Naive thymus-derived CD8-positive, alpha-beta T cell (primary cell): Measurements from ENCODE around the gene HMCES. TPM values are rescaled to one million over a fixed set of nuclear protein-coding genes. Genes with fewer than 3 reads are reported as not detected.
A peak's percentile ranks its signal among the peaks of the same experiment; 100 is the strongest.

Source experiments
- ATAC-seq, 2 donors: fragments of 150-1000 bp; cut with Tn5 transposase in 1 of 2; sonication (Bioruptor Pico), chemical (Tn5 transposase) in 1 of 2; 1 replicate in 1 of 2; 2 replicates in 1 of 2; pipeline ENCODE4 v1.10.0; 2021; ENCODE audit warnings: mild to moderate bottlenecking in 2 of 2, moderate library complexity in 2 of 2
- POLR2A ChIA-PET: fragments of 350-600 bp; sonication (Branson Sonifier 250); formaldehyde crosslinking; loops from one replicate; lab custom pipeline; 2021; ENCODE audit warnings: antibody characterized with exemption; lab: Charles Lee
- DNase-seq, 10 donors: peaks; one replicate each; pipeline versions ENCODE4 v3.0.0 to v3.0.0-alpha.2; 2020 to 2022
- H3K27ac Mint-ChIP-seq, 10 donors: one replicate each; pipeline ENCODE4 v1.8.0; 2020 to 2022; ENCODE audit warnings: mild to moderate bottlenecking in 10 of 10, mixed read lengths in 10 of 10, moderate library complexity in 4 of 10, inconsistent platforms in 1 of 10
- H3K27me3 Mint-ChIP-seq, 5 donors: one replicate each; pipeline ENCODE4 v1.8.0; 2021 to 2022; ENCODE audit warnings: mixed read lengths in 5 of 5
- H3K36me3 Mint-ChIP-seq, 3 donors: one replicate each; pipeline ENCODE4 v1.8.0; 2020 to 2022; ENCODE audit warnings: mixed read lengths in 3 of 3, mild to moderate bottlenecking in 2 of 3, inconsistent platforms in 1 of 3
- H3K4me1 Mint-ChIP-seq, 4 donors: one replicate each; pipeline ENCODE4 v1.8.0; 2021 to 2022; ENCODE audit warnings: mixed read lengths in 4 of 4
- H3K4me3 Mint-ChIP-seq, 10 donors: one replicate each; pipeline ENCODE4 v1.8.0; 2020 to 2022; ENCODE audit warnings: mild to moderate bottlenecking in 10 of 10, mixed read lengths in 10 of 10, moderate library complexity in 6 of 10, inconsistent platforms in 1 of 10
- H3K9me3 Mint-ChIP-seq, 9 donors: one replicate each; pipeline ENCODE4 v1.8.0; 2020 to 2022; ENCODE audit warnings: mixed read lengths in 9 of 9, mild to moderate bottlenecking in 3 of 9, inconsistent platforms in 1 of 9, moderate library complexity in 1 of 9
- polyA plus RNA-seq, 3 donors: library from polyadenylated mRNA; unstranded; fragments of 300-500 nt; fragmentation: Illumina TruSeq; gene quantifications; one replicate each; pipeline ENCODE4 v1.2.3, GENCODE V29; 2021
- total RNA-seq, 8 experiments: library from RNA in 2 of 8; stranded (reverse) in 2 of 8; gene quantifications; one replicate each; pipeline ENCODE4 v1.2.3 and lab custom pipeline; 2021 to 2026

HMCES gene
- total RNA-seq, result 10 to 100 TPM; 54.5 to 62.2 TPM
- 100 to 1,000 TPM in 1 of 3 donors, 10 to 100 TPM in 2; 82.2 to 112 (median 83.9) TPM for polyA plus RNA-seq
- total RNA-seq (lab: John Stamatoyannopoulos, UW), result 91.2 to 112 (median 98.9) reads per million in 6 experiments

- H3K27me3 Mint-ChIP-seq, result no peaks in the 10 kb centered on the region
- H3K27ac Mint-ChIP-seq, result peak within 1 kb of the TSS; percentile 87 to 100 (median 99)
- peaks cover 4 to 68% (median 8%) of the 10 kb centered on the region in 3 donors for H3K36me3 Mint-ChIP-seq
- ATAC-seq (peak; percentile 88 to 89), DNase-seq (peak; percentile 92 to 97 (median 94))
- H3K9me3 Mint-ChIP-seq, result no peaks in the 10 kb centered on the region
- peaks cover 22 to 68% (median 43%) of the 10 kb centered on the region in 4 donors for H3K4me1 Mint-ChIP-seq
- peak within 1 kb of the TSS; percentile 89 to 99 (median 98) for H3K4me3 Mint-ChIP-seq
- POLR2A ChIA-PET, result interaction anchor here (0.9 to 5.0 kb wide), 10 partner anchors 11 to 157 kb away, joined by 3 to 151 read pairs (median 4); partner anchors contain the start of genes COPG1 and RAB43
These were observed at the start of gene HMCES for GRCh38 chr3:129278439-129278965. Gene HMCES, plus strand, starts transcription at chr3:129278870. Its CDS starts 863 bp downstream, at chr3:129279733.

- peak overlapping the region in 3 of 10 donors; percentile 43 to 57 (median 46) for H3K27ac Mint-ChIP-seq
- no peak overlapping the region for H3K4me3 Mint-ChIP-seq
- DNase-seq (no peak), ATAC-seq (no peak)
- H3K36me3 Mint-ChIP-seq, result no peaks in the 10 kb centered on the region
- no peaks in the 10 kb centered on the region for H3K9me3 Mint-ChIP-seq
- H3K4me1 Mint-ChIP-seq, result peaks cover 9 to 66% (median 21%) of the 10 kb centered on the region in 4 donors
- POLR2A ChIA-PET, result interaction anchor here (0.6 to 1.1 kb wide), 2 partner anchors 21 to 39 kb away, joined by 3 to 5 read pairs; no protein-coding TSS in a partner anchor
- peaks cover 0 to 4% (median 0%) of the 10 kb centered on the region in 5 donors for H3K27me3 Mint-ChIP-seq
These were observed 49.6 kb upstream of the HMCES start for GRCh38 chr3:129228891-129229585.

- POLR2A ChIA-PET, result no interaction called here
- H3K4me3 Mint-ChIP-seq, result peak overlapping the region in 1 of 10 donors; percentile 19
- no peaks in the 10 kb centered on the region for H3K9me3 Mint-ChIP-seq
- no peaks in the 10 kb centered on the region for H3K36me3 Mint-ChIP-seq
- H3K27ac Mint-ChIP-seq, result peak overlapping the region in 3 of 10 donors; percentile 46 to 53 (median 47)
- peaks cover 0 to 4% (median 2%) of the 10 kb centered on the region in 5 donors for H3K27me3 Mint-ChIP-seq
- no peak for DNase-seq
- no peak for ATAC-seq
- peaks cover 5 to 68% (median 17%) of the 10 kb centered on the region in 4 donors for H3K4me1 Mint-ChIP-seq
These were observed 48.2 kb upstream of the HMCES start for GRCh38 chr3:129230311-129231019.

GRCh38 chr3:129231331-129232119 lies 47.1 kb upstream of the HMCES start:
- peaks cover 0 to 4% (median 2%) of the 10 kb centered on the region in 5 donors for H3K27me3 Mint-ChIP-seq
- H3K9me3 Mint-ChIP-seq, result no peaks in the 10 kb centered on the region
- POLR2A ChIA-PET, result no interaction called here
- peaks cover 5 to 63% (median 14%) of the 10 kb centered on the region in 4 donors for H3K4me1 Mint-ChIP-seq
- no peak overlapping the region for H3K27ac Mint-ChIP-seq
- H3K36me3 Mint-ChIP-seq, result no peaks in the 10 kb centered on the region
- no peak overlapping the region for H3K4me3 Mint-ChIP-seq
- DNase-seq (no peak), ATAC-seq (no peak)

GRCh38 chr3:129233538-129233937 lies 45.1 kb upstream of the HMCES start:
- no peaks in the 10 kb centered on the region for H3K9me3 Mint-ChIP-seq
- DNase-seq (peak in 1 of 10 donors; percentile 46), ATAC-seq (peak; percentile 30 to 82)
- H3K4me3 Mint-ChIP-seq, result peak overlapping the region in 3 of 10 donors; percentile 35 to 50 (median 44)
- H3K27me3 Mint-ChIP-seq, result peaks cover 0 to 4% (median 2%) of the 10 kb centered on the region in 5 donors
- POLR2A ChIA-PET, result interaction anchor here (0.6 kb wide), 1 partner anchor 264 kb away, joined by 4 read pairs; no protein-coding TSS in a partner anchor
- H3K27ac Mint-ChIP-seq, result peak overlapping the region in 4 of 10 donors; percentile 5 to 64 (median 15)
- H3K36me3 Mint-ChIP-seq, result no peaks in the 10 kb centered on the region
- peaks cover 5 to 57% (median 12%) of the 10 kb centered on the region in 4 donors for H3K4me1 Mint-ChIP-seq

- Mint-ChIP-seq H3K4me3 (no peak overlapping the region), H3K36me3 (no peaks in the 10 kb centered on the region), H3K4me1 (peaks cover 8 to 56% (median 10%) of the 10 kb centered on the region in 4 donors), H3K27me3 (peaks cover 0 to 8% (median 2%) of the 10 kb centered on the region in 5 donors), H3K9me3 (no peaks in the 10 kb centered on the region), H3K27ac (no peak overlapping the region)
- POLR2A ChIA-PET, result interaction anchor here (0.7 kb wide), 1 partner anchor 1672 kb away, joined by 3 read pairs; no protein-coding TSS in a partner anchor
- ATAC-seq (no peak), DNase-seq (no peak)
These were observed 44.2 kb upstream of the HMCES start for GRCh38 chr3:129234441-129234840.

- DNase-seq (no peak), ATAC-seq (no peak)
- Mint-ChIP-seq H3K4me3 (no peak overlapping the region), H3K27ac (no peak overlapping the region), H3K27me3 (peaks cover 0 to 8% (median 2%) of the 10 kb centered on the region in 5 donors), H3K36me3 (no peaks in the 10 kb centered on the region), H3K4me1 (peaks cover 8 to 56% (median 11%) of the 10 kb centered on the region in 4 donors), H3K9me3 (no peaks in the 10 kb centered on the region)
- POLR2A ChIA-PET, result no interaction called here
These were observed 43.2 kb upstream of the HMCES start for GRCh38 chr3:129235344-129235917.

- Mint-ChIP-seq H3K27ac (peak overlapping the region in 1 of 10 donors; percentile 53), H3K4me1 (peaks cover 0 to 35% (median 6%) of the 10 kb centered on the region in 4 donors), H3K27me3 (peaks cover 0 to 4% (median 0%) of the 10 kb centered on the region in 5 donors), H3K4me3 (peak overlapping the region in 1 of 10 donors; percentile 5), H3K36me3 (no peaks in the 10 kb centered on the region), H3K9me3 (no peaks in the 10 kb centered on the region)
- no peak for ATAC-seq
- DNase-seq, result no peak
- POLR2A ChIA-PET, result no interaction called here
These were observed 39.5 kb upstream of the HMCES start for GRCh38 chr3:129238945-129239705.

- Mint-ChIP-seq H3K4me1 (peaks cover 0 to 27% (median 4%) of the 10 kb centered on the region in 4 donors), H3K4me3 (peak overlapping the region in 1 of 10 donors; percentile 32), H3K9me3 (no peaks in the 10 kb centered on the region), H3K36me3 (no peaks in the 10 kb centered on the region), H3K27me3 (peaks cover 0 to 4% (median 0%) of the 10 kb centered on the region in 5 donors), H3K27ac (peak overlapping the region in 1 of 10 donors; percentile 32)
- POLR2A ChIA-PET, result interaction anchor here (0.7 to 1.2 kb wide), 2 partner anchors 10 to 104 kb away, joined by 3 to 5 read pairs; partner anchors contain the start of gene COPG1
- ATAC-seq (no peak), DNase-seq (no peak)
These were observed 38.7 kb upstream of the HMCES start for GRCh38 chr3:129239991-129240390.

GRCh38 chr3:129240436-129240835 lies 38.2 kb upstream of the HMCES start:
- POLR2A ChIA-PET, result interaction anchor here (0.7 to 1.2 kb wide), 2 partner anchors 9 to 104 kb away, joined by 3 to 5 read pairs; partner anchors contain the start of gene COPG1
- ATAC-seq, result no peak
- peaks cover 0 to 4% (median 0%) of the 10 kb centered on the region in 5 donors for H3K27me3 Mint-ChIP-seq
- no peaks in the 10 kb centered on the region for H3K36me3 Mint-ChIP-seq
- H3K9me3 Mint-ChIP-seq, result no peaks in the 10 kb centered on the region
- peak overlapping the region in 1 of 10 donors; percentile 32 for H3K27ac Mint-ChIP-seq
- peaks cover 2 to 24% (median 6%) of the 10 kb centered on the region in 4 donors for H3K4me1 Mint-ChIP-seq
- no peak for DNase-seq
- H3K4me3 Mint-ChIP-seq, result no peak overlapping the region
